Ishikawa (cell line): ENCODE data around the gene CACNA2D2.
A peak's percentile ranks its signal among the peaks of the same experiment; 100 is the strongest.

Source experiments
- CEBPB ChIP-seq: IDR thresholded peaks from 2 replicates; pipeline ENCODE4 v1.6.1; 2012
- CREB1 ChIP-seq: IDR thresholded peaks from 2 replicates; pipeline ENCODE4 v1.6.1; 2012; ENCODE audit warnings: low read depth
- EGR1 ChIP-seq: IDR thresholded peaks from 2 replicates; pipeline ENCODE4 v1.6.1; 2012
- EP300 ChIP-seq: IDR thresholded peaks from 2 replicates; pipeline ENCODE4 v1.6.1; 2012; ENCODE audit warnings: borderline replicate concordance
- FOXM1 ChIP-seq: IDR thresholded peaks from 2 replicates; pipeline ENCODE4 v1.6.1; 2012; ENCODE audit warnings: low read depth, borderline replicate concordance
- MAX ChIP-seq: IDR thresholded peaks from 2 replicates; pipeline ENCODE4 v1.6.1; 2012
- RAD21 ChIP-seq: IDR thresholded peaks from 2 replicates; pipeline ENCODE4 v1.6.1; 2012; ENCODE audit warnings: low read depth
- REST ChIP-seq: IDR thresholded peaks from 2 replicates; pipeline ENCODE4 v1.6.1; 2012; ENCODE audit warnings: low read depth, mild to moderate bottlenecking
- TAF1 ChIP-seq: IDR thresholded peaks from 2 replicates; pipeline ENCODE4 v1.6.1; 2012; ENCODE audit warnings: low read depth, mild to moderate bottlenecking
- TCF12 ChIP-seq: IDR thresholded peaks from 2 replicates; pipeline ENCODE4 v1.6.1; 2012; ENCODE audit warnings: low read depth
- TEAD4 ChIP-seq: IDR thresholded peaks from 2 replicates; pipeline ENCODE4 v1.6.1; 2012
- USF1 ChIP-seq: IDR thresholded peaks from 2 replicates; pipeline ENCODE4 v1.6.1; 2012
- YY1 ChIP-seq: IDR thresholded peaks from 2 replicates; pipeline ENCODE4 v1.6.1; 2012; ENCODE audit warnings: low read depth
- ZBTB7A ChIP-seq: IDR thresholded peaks from 2 replicates; pipeline ENCODE4 v1.6.1; 2012; ENCODE audit warnings: low read depth

GRCh38 chr3:50337175-50337861 is 166.1 kb downstream of the CACNA2D2 start:
- no peak for TF ChIP-seq REST
- TF ChIP-seq TAF1 = peak; percentile 73
- TF ChIP-seq TCF12 = no peak; the same call in 1 of the 2 replicates
- peak; percentile 28; the same call in 1 of the 2 replicates for TF ChIP-seq ZBTB7A
- peak; percentile 94 for TF ChIP-seq MAX
- no peak for TF ChIP-seq EP300
- TF ChIP-seq YY1 = no peak; the same call in 1 of the 2 replicates
- 0 out of 2 replicates have a peak, but pooled peaks have one; percentile 7 for TF ChIP-seq TEAD4
- no peak for TF ChIP-seq RAD21
- no peak for TF ChIP-seq CEBPB
- TF ChIP-seq CREB1 = no peak; the same call in none of the 2 replicates
- no peak for TF ChIP-seq USF1
- peak; percentile 87 for TF ChIP-seq EGR1
- TF ChIP-seq FOXM1 = 0 out of 2 replicates have a peak, but pooled peaks have one; percentile 18
